CD14-positive monocyte (primary cell): ENCODE measurements around the gene CLEC19A. TPM values are rescaled to one million over a fixed set of nuclear protein-coding genes. Genes with fewer than 3 reads are reported as not detected.

Source experiments
- DNase-seq, 3 donors: peaks; one replicate each; pipeline ENCODE4 v3.0.0-alpha.2; 2011 to 2022
- H2AFZ ChIP-seq: 2 replicates; pipeline ENCODE4 v1.6.0; 2012; ENCODE audit warnings: mild to moderate bottlenecking, low read depth, low read length, inconsistent platforms; ENCODE audit not compliant: insufficient read depth, poor library complexity, severe bottlenecking
- H3K27ac ChIP-seq, 2 donors: 1 replicate in 1 of 2; 2 replicates in 1 of 2; pipeline ENCODE4 v1.5.1; 2012 to 2013; ENCODE audit warnings: low read length in 2 of 2, control low read depth in 1 of 2, inconsistent platforms in 1 of 2, low read depth in 1 of 2, mild to moderate bottlenecking in 1 of 2
- H3K27me3 ChIP-seq, 2 donors: one replicate each; pipeline versions ENCODE4 v1.6.0 to v1.6.1; 2011 to 2013; ENCODE audit warnings: low read length in 2 of 2; ENCODE audit not compliant: control insufficient read depth in 2 of 2, insufficient read depth in 2 of 2
- H3K36me3 ChIP-seq, 2 donors: replicated peaks in 1 of 2; 1 replicate in 1 of 2; 2 replicates in 1 of 2; pipeline versions ENCODE4 v1.5.1 to v1.6.1; 2012 to 2013; ENCODE audit warnings: low read length in 2 of 2, control low read depth in 1 of 2, inconsistent platforms in 1 of 2, mild to moderate bottlenecking in 1 of 2; ENCODE audit not compliant: insufficient read depth in 2 of 2, control insufficient read depth in 1 of 2
- H3K4me1 ChIP-seq, 2 donors: 1 replicate in 1 of 2; 2 replicates in 1 of 2; pipeline versions ENCODE4 v1.5.1 to v1.6.1; 2012 to 2013; ENCODE audit warnings: low read length in 2 of 2, control low read depth in 1 of 2, inconsistent platforms in 1 of 2, mild to moderate bottlenecking in 1 of 2, moderate library complexity in 1 of 2; ENCODE audit not compliant: insufficient read depth in 2 of 2, control insufficient read depth in 1 of 2
- H3K4me2 ChIP-seq: replicated peaks from 2 replicates; pipeline ENCODE3; 2012; ENCODE audit warnings: low read length, moderate library complexity, mild to moderate bottlenecking; ENCODE audit not compliant: poor library complexity, severe bottlenecking; ENCODE audit errors: extremely low read depth
- H3K4me3 ChIP-seq, 3 experiments: fragments of 200-600 bp in 1 of 3; sonication (generic) in 1 of 3; replicated peaks in 1 of 3; 1 replicate in 2 of 3; 2 replicates in 1 of 3; pipeline ENCODE4 v1.5.1; 2011 to 2013; ENCODE audit warnings: low read length in 3 of 3, mild to moderate bottlenecking in 3 of 3, control low read depth in 2 of 3, low read depth in 2 of 3, inconsistent platforms in 1 of 3, moderate library complexity in 1 of 3
- H3K79me2 ChIP-seq: 2 replicates; pipeline ENCODE4 v1.6.0; 2012; ENCODE audit warnings: mild to moderate bottlenecking, control low read depth, inconsistent platforms, low read length, moderate library complexity; ENCODE audit not compliant: insufficient read depth
- H3K9ac ChIP-seq: 2 replicates; pipeline ENCODE4 v1.6.0; 2017; ENCODE audit warnings: low read length, mild to moderate bottlenecking; ENCODE audit not compliant: insufficient read depth, poor library complexity, severe bottlenecking
- H3K9me3 ChIP-seq, 2 donors: replicated peaks in 1 of 2; 1 replicate in 1 of 2; 2 replicates in 1 of 2; pipeline versions ENCODE4 v1.5.1 to v1.6.1; 2012 to 2013; ENCODE audit warnings: low read length in 2 of 2, control low read depth in 1 of 2; ENCODE audit not compliant: control insufficient read depth in 1 of 2, insufficient read depth in 1 of 2
- H4K20me1 ChIP-seq: 2 replicates; pipeline ENCODE4 v1.6.0; 2012; ENCODE audit warnings: mild to moderate bottlenecking, low read length, control low read depth, moderate library complexity; ENCODE audit not compliant: insufficient read depth
- H3K27ac Mint-ChIP-seq, 7 donors: one replicate each; pipeline ENCODE4 v1.8.0; 2020; ENCODE audit warnings: mild to moderate bottlenecking in 7 of 7, mixed read lengths in 7 of 7, moderate library complexity in 6 of 7, inconsistent platforms in 2 of 7
- H3K27me3 Mint-ChIP-seq, 3 donors: one replicate each; pipeline ENCODE4 v1.8.0; 2021 to 2022; ENCODE audit warnings: low read depth in 3 of 3, mild to moderate bottlenecking in 3 of 3, mixed read lengths in 3 of 3, moderate library complexity in 3 of 3, inconsistent platforms in 1 of 3
- H3K36me3 Mint-ChIP-seq, 2 donors: one replicate each; pipeline ENCODE4 v1.8.0; 2020; ENCODE audit warnings: mixed read lengths in 2 of 2, inconsistent platforms in 1 of 2, mild to moderate bottlenecking in 1 of 2
- H3K4me1 Mint-ChIP-seq: one replicate; pipeline ENCODE4 v1.8.0; 2020; ENCODE audit warnings: mild to moderate bottlenecking, mixed read lengths
- H3K4me3 Mint-ChIP-seq, 2 donors: one replicate each; pipeline ENCODE4 v1.8.0; 2020; ENCODE audit warnings: mild to moderate bottlenecking in 2 of 2, mixed read lengths in 2 of 2, moderate library complexity in 1 of 2
- H3K9me3 Mint-ChIP-seq, 7 donors: one replicate each; pipeline ENCODE4 v1.8.0; 2020 to 2022; ENCODE audit warnings: mixed read lengths in 7 of 7, mild to moderate bottlenecking in 6 of 7, moderate library complexity in 6 of 7, inconsistent platforms in 2 of 7
- WGBS: methylation state at CpG from one replicate; pipeline ENCODE4 v1.1.5; 2013; ENCODE audit warnings: missing lambda C conversion rate; ENCODE audit not compliant: insufficient coverage; 5-methylcytosine and 5-hydroxymethylcytosine counted together
- intact Hi-C, 2 donors: fragments of 100-400 bp; cut with micrococcal nuclease; formaldehyde crosslinking; loops; one replicate each; pipeline versions ENCODE4 v1.15.0 to v1.15.1; 2023
- polyA plus RNA-seq, 3 donors: library from polyadenylated mRNA; depleted of rRNA in 1 of 3; unstranded in 2 of 3; stranded (reverse) in 1 of 3; fragments of 300-500 nt in 2 of 3; fragments of >200 nt in 1 of 3; fragmentation: Illumina TruSeq in 2 of 3; gene quantifications; 1 replicate in 2 of 3; 2 replicates in 1 of 3; pipeline ENCODE4 v1.2.3, GENCODE V29; 2012 to 2021
- TF ChIP-seq, protein P1 (sequence below): fragments of 200-600 bp; IDR thresholded peaks from one replicate; pipeline ENCODE4 v1.8.0; 2022; ENCODE audit warnings: antibody characterized with exemption, mild to moderate bottlenecking

CLEC19A gene
- polyA plus RNA-seq, 3 donors: not detected

GRCh38 chr16:19323596-19323995 is 38.1 kb downstream of the CLEC19A start:
- H3K4me2 ChIP-seq: no peak overlapping the region
- no peaks in the 10 kb centered on the region for H4K20me1 ChIP-seq
- no peak overlapping the region for H3K4me3 Mint-ChIP-seq
- peaks cover 0 to 3% of the 10 kb centered on the region in 2 donors for H3K27me3 ChIP-seq
- no peak overlapping the region for H3K27ac Mint-ChIP-seq
- no CpG with 5 or more reads among the region's 3 CpGs for WGBS
- H3K4me1 ChIP-seq: no peaks in the 10 kb centered on the region
- TF ChIP-seq, protein P1, sequence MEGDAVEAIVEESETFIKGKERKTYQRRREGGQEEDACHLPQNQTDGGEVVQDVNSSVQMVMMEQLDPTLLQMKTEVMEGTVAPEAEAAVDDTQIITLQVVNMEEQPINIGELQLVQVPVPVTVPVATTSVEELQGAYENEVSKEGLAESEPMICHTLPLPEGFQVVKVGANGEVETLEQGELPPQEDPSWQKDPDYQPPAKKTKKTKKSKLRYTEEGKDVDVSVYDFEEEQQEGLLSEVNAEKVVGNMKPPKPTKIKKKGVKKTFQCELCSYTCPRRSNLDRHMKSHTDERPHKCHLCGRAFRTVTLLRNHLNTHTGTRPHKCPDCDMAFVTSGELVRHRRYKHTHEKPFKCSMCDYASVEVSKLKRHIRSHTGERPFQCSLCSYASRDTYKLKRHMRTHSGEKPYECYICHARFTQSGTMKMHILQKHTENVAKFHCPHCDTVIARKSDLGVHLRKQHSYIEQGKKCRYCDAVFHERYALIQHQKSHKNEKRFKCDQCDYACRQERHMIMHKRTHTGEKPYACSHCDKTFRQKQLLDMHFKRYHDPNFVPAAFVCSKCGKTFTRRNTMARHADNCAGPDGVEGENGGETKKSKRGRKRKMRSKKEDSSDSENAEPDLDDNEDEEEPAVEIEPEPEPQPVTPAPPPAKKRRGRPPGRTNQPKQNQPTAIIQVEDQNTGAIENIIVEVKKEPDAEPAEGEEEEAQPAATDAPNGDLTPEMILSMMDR: no peak
- intact Hi-C loops: no loop called here
- H3K27ac ChIP-seq: no peak overlapping the region
- H3K79me2 ChIP-seq: no peaks in the 10 kb centered on the region
- no peaks in the 10 kb centered on the region for H3K9me3 ChIP-seq
- no peaks in the 10 kb centered on the region for H3K36me3 Mint-ChIP-seq
- DNase-seq: no peak
- H3K9ac ChIP-seq: no peak overlapping the region
- H3K4me1 Mint-ChIP-seq: no peaks in the 10 kb centered on the region
- H3K27me3 Mint-ChIP-seq: peaks cover 5 to 8% (median 7%) of the 10 kb centered on the region in 3 donors
- H2AFZ ChIP-seq: no peak overlapping the region
- no peaks in the 10 kb centered on the region for H3K36me3 ChIP-seq
- H3K4me3 ChIP-seq: no peak overlapping the region
- peaks cover 0 to 7% (median 2%) of the 10 kb centered on the region in 7 donors for H3K9me3 Mint-ChIP-seq

DNA sequence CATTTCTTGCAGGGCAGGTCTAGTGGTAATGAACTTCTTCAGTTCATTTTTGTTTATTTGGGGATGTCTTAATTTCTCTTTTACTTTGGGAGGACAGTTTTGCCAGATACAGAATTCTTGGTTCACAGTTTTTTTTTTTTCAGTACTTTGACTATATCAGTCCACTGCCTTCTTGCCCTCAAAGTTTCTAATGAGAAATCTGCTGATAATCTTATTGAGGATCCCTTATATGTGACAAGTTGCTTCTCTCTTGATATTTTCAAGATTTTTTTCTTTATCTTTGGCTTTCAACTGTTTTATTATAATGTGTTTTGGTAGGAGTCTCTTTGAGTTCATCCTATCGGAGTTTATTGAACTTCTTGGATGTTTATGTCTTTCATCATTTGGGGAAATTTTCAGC is 42.8 kb downstream of the CLEC19A start:
- Mint-ChIP-seq H3K4me1 (no peaks in the 10 kb centered on the region), H3K9me3 (peaks cover 0 to 7% (median 2%) of the 10 kb centered on the region in 7 donors), H3K36me3 (no peaks in the 10 kb centered on the region), H3K27me3 (peaks cover 2 to 4% (median 3%) of the 10 kb centered on the region in 3 donors), H3K27ac (no peak overlapping the region), H3K4me3 (no peak overlapping the region)
- no peak overlapping the region for H3K27ac ChIP-seq
- H4K20me1 ChIP-seq: no peaks in the 10 kb centered on the region
- no peaks in the 10 kb centered on the region for H3K4me1 ChIP-seq
- no peaks in the 10 kb centered on the region for H3K79me2 ChIP-seq
- intact Hi-C loops: no loop called here
- WGBS: no CpG with 5 or more reads among the region's 1 CpG
- H3K9me3 ChIP-seq: no peaks in the 10 kb centered on the region
- no peak overlapping the region for H2AFZ ChIP-seq
- no peak overlapping the region for H3K4me3 ChIP-seq
- peaks cover 0 to 3% of the 10 kb centered on the region in 2 donors for H3K27me3 ChIP-seq
- DNase-seq: no peak
- H3K4me2 ChIP-seq: no peak overlapping the region
- H3K9ac ChIP-seq: no peak overlapping the region
- TF ChIP-seq, protein P1: no peak
- H3K36me3 ChIP-seq: no peaks in the 10 kb centered on the region
